NCI-H345 (cell line): ENCODE results near the gene ACSS1.
A peak's percentile ranks its signal among the peaks of the same experiment; 100 is the strongest.

ENCODE experiments used
- DNase-seq: peaks from one replicate; lab custom pipeline; 2025; lab: John Stamatoyannopoulos, UW

ACSS1 gene

GRCh38 chr20:25058051-25058846, at the start of gene ACSS1:
Gene ACSS1 (minus strand): TSS chr20:25058139. CDS start chr20:25058102, 37 bp downstream.
- DNase-seq = peak; percentile 30

GRCh38 chr20:25103526-25103925, 45.6 kb upstream of the ACSS1 start:
- DNase-seq = no peak

GRCh38 chr20:25100914-25101313, 43.0 kb upstream of the ACSS1 start:
- no peak for DNase-seq

- DNase-seq = no peak
Measured at GRCh38 chr20:25099601-25100140, 41.7 kb upstream of the ACSS1 start.

GRCh38 chr20:25097498-25097897, 39.6 kb upstream of the ACSS1 start:
- no peak for DNase-seq

- peak; percentile 93 for DNase-seq
Measured at GRCh38 chr20:25090492-25091429, 32.8 kb upstream of the ACSS1 start.

- DNase-seq = no peak
Measured at GRCh38 chr20:25089662-25090061, 31.7 kb upstream of the ACSS1 start.

GRCh38 chr20:25089096-25089495, 31.2 kb upstream of the ACSS1 start:
- DNase-seq = no peak

GRCh38 chr20:25088267-25088666, 30.3 kb upstream of the ACSS1 start:
- DNase-seq = no peak

GRCh38 chr20:25087186-25087929, 29.4 kb upstream of the ACSS1 start:
- DNase-seq = peak; percentile 85

GRCh38 chr20:25085756-25086495, 28.0 kb upstream of the ACSS1 start:
- no peak for DNase-seq

GRCh38 chr20:25084626-25085187, 26.8 kb upstream of the ACSS1 start:
- DNase-seq = no peak

GRCh38 chr20:25083773-25084625, 26.1 kb upstream of the ACSS1 start:
- no peak for DNase-seq

GRCh38 chr20:25083141-25083772, 25.3 kb upstream of the ACSS1 start:
- DNase-seq = no peak

- DNase-seq = no peak
Measured at GRCh38 chr20:25082498-25082873, 24.5 kb upstream of the ACSS1 start.

GRCh38 chr20:25081730-25082497, 24.0 kb upstream of the ACSS1 start, which contains the start of gene VSX1:
Gene VSX1 (minus strand): TSS chr20:25082141. CDS start chr20:25082096, 45 bp downstream.
- DNase-seq = no peak

GRCh38 chr20:25081065-25081729, 23.3 kb upstream of the ACSS1 start:
- DNase-seq = no peak

GRCh38 chr20:25079171-25079570, 21.2 kb upstream of the ACSS1 start:
- no peak for DNase-seq
